Ovary (tissue), 9 donors: ENCODE measurements around the gene MAP4K2. TPM values are rescaled to one million over a fixed set of nuclear protein-coding genes. Genes with fewer than 3 reads are reported as not detected.

Source experiments
- DNase-seq, 5 donors: peaks; one replicate each; pipeline ENCODE4 v3.0.0-alpha.2; 2019 to 2020
- H3K27ac ChIP-seq, 2 donors: fragments of 200-600 bp; one replicate each; pipeline versions ENCODE4 v1.5.1 to v1.8.0; 2019 to 2022
- H3K27me3 ChIP-seq: fragments of 200-600 bp; one replicate; pipeline ENCODE4 v1.8.0; 2022
- H3K36me3 ChIP-seq: fragments of 200-600 bp; sonication (generic); one replicate; pipeline ENCODE4 v1.5.1; 2019
- H3K4me1 ChIP-seq: one replicate; pipeline ENCODE4 v1.8.1; 2013; ENCODE audit warnings: mild to moderate bottlenecking, moderate library complexity; ENCODE audit not compliant: insufficient read depth
- H3K4me3 ChIP-seq: fragments of 200-600 bp; sonication (generic); one replicate; pipeline ENCODE4 v1.5.1; 2017
- H3K9me3 ChIP-seq, 2 donors: fragments of 200-600 bp in 1 of 2; sonication (generic) in 1 of 2; one replicate each; pipeline versions ENCODE4 v1.5.1 to v1.8.1; 2013 to 2019; ENCODE audit warnings: mild to moderate bottlenecking in 1 of 2, moderate library complexity in 1 of 2
- CTCF ChIP-seq, 3 donors: fragments of 450-650 bp in 2 of 3; fragments of 200-600 bp in 1 of 3; IDR thresholded peaks; one replicate each; pipeline versions ENCODE4 v1.5.1 to v1.8.0; 2016 to 2022; ENCODE audit warnings: antibody characterized with exemption in 3 of 3, mild to moderate bottlenecking in 1 of 3
- EP300 ChIP-seq: sonication (generic); formaldehyde crosslinking; IDR thresholded peaks from one replicate; pipeline ENCODE4 v1.6.1; 2017; ENCODE audit warnings: antibody characterized with exemption
- POLR2A ChIP-seq: fragments of 450-650 bp; IDR thresholded peaks from one replicate; pipeline ENCODE4 v1.6.1; 2017; ENCODE audit warnings: antibody characterized with exemption, mild to moderate bottlenecking, moderate library complexity
- WGBS, 3 donors: extraction: QIAGEN DNeasy Blood & Tissue Kit in 1 of 3; methylation state at CpG; one replicate each; pipeline versions ENCODE4 v1.1.5 to v1.1.7; 2013 to 2017; 5-methylcytosine and 5-hydroxymethylcytosine counted together
- intact Hi-C, 4 donors: fragments of 100-400 bp; cut with DNase I; formaldehyde crosslinking; loops; one replicate each; pipeline versions ENCODE4 v1.11.0 to v1.15.1; 2022 to 2023
- polyA plus RNA-seq, 2 donors: library from polyadenylated mRNA; stranded (reverse); fragments of 200-250 nt in 1 of 2; fragments of 350-450 nt in 1 of 2; fragmentation: Illumina TruSeq in 1 of 2; extraction: RNeasy Lipid Tissue Mini Kit (QIAGEN cat#74804) in 1 of 2; gene quantifications; one replicate each; pipeline ENCODE4 v1.2.3, GENCODE V29; 2013 to 2014
- total RNA-seq, 7 donors: library from RNA; depleted of rRNA in 2 of 7; stranded (reverse); fragments of >200 nt in 2 of 7; fragmentation: NEBNext Ultra II Directional in 3 of 7; extraction: Animal tissue kit (Norgen Biotek cat#: 25700) in 3 of 7; gene quantifications; one replicate each; pipeline versions ENCODE4 v1.1.0 to v1.2.4, GENCODE V29; 2016 to 2023
- donor health status: DM: no; HTN: no; CAD: no; lungs with moderate emphysema.
- donor health status: DM: no; HTN: no; CAD: no.
- donor health status: Bipolar disorder and iron deficiency.
- donor health status: DM: yes; HTN: yes; CAD: no.
- donor health status: DM: no; HTN: no; CAD: no.
- donor health status: DM: yes; HTN: yes; CAD: no.

MAP4K2 gene
- total and polyA plus RNA-seq, 9 donors, result 2.3 to 15.5 (median 11.4) TPM

DNA sequence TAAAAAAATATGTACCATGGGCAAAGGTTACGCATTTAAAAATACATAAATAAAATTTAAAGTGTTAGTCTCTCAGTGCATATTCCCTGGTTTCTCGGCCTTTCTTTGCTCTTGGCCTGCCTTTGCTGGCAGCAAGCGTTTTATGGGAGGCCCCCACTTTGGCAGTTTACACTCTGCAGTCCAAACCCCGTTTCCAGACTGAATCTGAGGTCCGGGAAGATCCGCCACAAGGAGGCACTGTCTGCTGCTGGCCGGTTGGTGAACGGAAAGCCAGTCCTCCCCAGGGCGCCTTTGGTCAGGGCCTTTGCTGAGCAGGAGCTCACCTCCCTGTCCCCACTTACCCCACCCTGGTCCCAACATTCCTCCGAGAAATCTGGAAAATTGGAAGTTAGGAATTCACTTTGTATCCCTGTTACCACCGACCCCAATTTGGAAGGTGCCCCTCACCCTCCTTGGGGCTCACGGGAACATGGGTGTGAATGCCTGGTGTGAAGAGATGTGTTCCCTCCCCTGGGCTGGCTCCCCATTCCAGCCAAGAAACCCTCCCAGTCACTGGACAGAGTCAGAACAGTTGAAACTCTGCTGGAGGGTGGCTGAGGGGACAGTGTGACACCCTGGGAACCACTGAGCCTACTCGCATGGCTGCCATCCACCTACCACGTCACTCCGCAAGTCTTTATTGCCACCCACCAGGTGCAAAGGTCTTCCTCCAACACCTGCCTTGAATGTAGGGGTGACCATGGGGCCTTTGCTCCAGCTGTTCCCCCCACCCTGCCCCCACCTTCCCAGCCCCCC is 15.3 kb downstream of the MAP4K2 start:
- 54 to 56% (median 54%) methylated on average over 15 of the region's 15 CpGs for WGBS, 3 donors
- H3K9me3 ChIP-seq, result no peaks in the 10 kb centered on the region
- H3K27me3 ChIP-seq, result no peaks in the 10 kb centered on the region
- no peak overlapping the region for H3K27ac ChIP-seq
- no peaks in the 10 kb centered on the region for H3K36me3 ChIP-seq
- no peak overlapping the region for H3K4me3 ChIP-seq
- H3K4me1 ChIP-seq, result no peaks in the 10 kb centered on the region
- peak in 4 of 5 donors; percentile 35 to 62 (median 46) for DNase-seq
- intact Hi-C loops, result no loop called here
- TF ChIP-seq POLR2A (no peak), EP300 (no peak), CTCF (IDR thresholded peaks at IDR 0.05) (peak in 2 of 3 donors; percentile 29 to 30)

GRCh38 chr11:64786308-64786707 is 16.7 kb downstream of the MAP4K2 start:
- intact Hi-C loops, result no loop called here
- H3K4me3 ChIP-seq, result no peak overlapping the region
- no peaks in the 10 kb centered on the region for H3K4me1 ChIP-seq
- peak in 3 of 5 donors; percentile 12 to 26 (median 23) for DNase-seq
- H3K9me3 ChIP-seq, result no peaks in the 10 kb centered on the region
- no peaks in the 10 kb centered on the region for H3K36me3 ChIP-seq
- H3K27ac ChIP-seq, result no peak overlapping the region
- TF ChIP-seq POLR2A (no peak), CTCF (IDR thresholded peaks at IDR 0.05) (no peak), EP300 (no peak)
- no peaks in the 10 kb centered on the region for H3K27me3 ChIP-seq
- 84 to 89% (median 87%) methylated on average over 10 of the region's 10 CpGs for WGBS, 3 donors

DNA sequence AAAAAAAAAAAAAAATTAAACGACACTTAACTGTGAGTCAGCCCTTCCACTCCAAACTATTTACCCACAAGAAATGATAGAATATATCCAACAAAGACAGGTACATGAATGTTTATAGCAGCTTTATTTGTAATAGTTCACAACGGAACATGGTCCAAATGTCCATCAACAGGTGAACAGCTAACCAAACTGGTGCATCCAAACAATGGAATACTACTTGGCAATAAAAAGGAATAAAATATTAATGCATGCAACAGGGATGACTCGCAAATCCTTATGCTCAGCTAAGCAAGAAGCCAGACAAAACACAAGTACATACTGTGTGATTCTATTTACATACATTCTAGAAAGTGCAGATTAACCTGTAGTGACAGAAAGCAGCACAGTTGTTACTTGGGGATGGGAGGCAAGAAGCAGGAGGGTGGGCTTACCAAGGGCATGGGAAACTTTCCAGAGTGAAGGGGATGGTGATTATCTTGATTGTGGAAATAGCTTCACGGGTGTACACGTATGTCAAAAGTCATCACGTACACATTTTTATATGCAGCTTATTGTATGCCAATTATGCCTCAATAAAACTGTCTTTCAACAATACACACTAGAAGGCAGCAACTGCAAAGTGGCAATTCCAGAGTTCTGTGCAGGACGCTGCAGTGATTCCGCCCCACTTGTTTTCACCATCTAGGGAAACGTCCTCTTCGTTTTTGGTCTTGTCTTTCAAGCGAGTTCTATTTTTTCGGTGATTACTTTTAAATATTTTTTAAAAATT is 18.0 kb downstream of the MAP4K2 start:
- TF ChIP-seq EP300 (no peak), CTCF (IDR thresholded peaks at IDR 0.05) (no peak), POLR2A (no peak)
- 80 to 85% (median 80%) methylated on average over 12 of the region's 12 CpGs for WGBS, 3 donors

DNA sequence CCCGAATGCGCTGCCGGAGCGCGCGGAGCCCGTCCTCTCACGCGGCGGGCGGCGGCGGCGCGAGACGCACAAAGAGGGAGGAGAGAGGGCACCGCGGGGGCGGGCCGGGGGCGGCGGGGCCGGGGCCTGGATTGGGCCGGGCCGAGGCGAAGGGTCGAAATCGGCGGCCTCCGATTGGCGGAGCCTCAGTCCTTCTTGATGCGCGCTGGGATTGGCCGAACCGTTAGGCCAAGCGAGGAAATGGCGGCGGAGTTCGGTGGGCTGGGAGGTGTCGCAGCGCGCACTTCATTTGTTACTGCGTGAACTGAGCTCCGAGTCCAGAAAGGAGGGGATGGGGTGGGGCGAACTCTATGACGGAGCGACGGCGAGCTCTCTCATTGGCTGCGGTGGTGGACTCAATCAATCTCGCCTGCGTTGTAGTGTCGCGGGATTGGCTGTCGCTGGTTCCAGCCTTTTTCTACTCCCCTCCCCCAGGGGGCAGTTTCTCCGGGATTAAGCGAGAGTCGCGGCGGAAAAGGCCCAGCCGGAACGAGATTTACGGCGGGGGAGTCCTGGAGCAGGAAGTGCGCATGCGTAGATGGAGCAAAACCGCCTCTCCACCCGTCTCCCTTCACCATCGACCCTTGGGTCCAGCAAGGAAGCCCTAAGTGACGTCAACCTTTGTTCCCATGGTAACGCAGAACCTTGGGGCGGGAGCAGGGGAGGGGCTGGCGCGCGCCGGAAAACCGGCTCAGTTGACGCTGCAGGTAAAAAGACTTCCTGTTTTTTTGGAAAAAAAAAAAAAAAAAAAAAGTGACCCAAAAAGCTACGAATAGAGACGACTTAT is 24.3 kb downstream of the MAP4K2 start, which contains the start of gene SF1:
SF1 (minus strand) TSS at position 70 of the 826 bp plus-strand sequence. CDS start 150 bp downstream, outside the sequence.
- Histone ChIP-seq H3K4me1 (peaks cover 7% of the 10 kb centered on the region), H3K27ac (peak within 1 kb of the TSS; percentile 96 to 100), H3K36me3 (no peaks in the 10 kb centered on the region), H3K27me3 (no peaks in the 10 kb centered on the region), H3K9me3 (no peaks in the 10 kb centered on the region), H3K4me3 (peak within 1 kb of the TSS; percentile 74)
- peak in 1 of 3 donors; percentile 50 for TF ChIP-seq CTCF (IDR thresholded peaks at IDR 0.05)
- TF ChIP-seq EP300, result peak; percentile 11
- peak; percentile 97 for TF ChIP-seq POLR2A
- WGBS, 3 donors, result 0 to 1% (median 1%) methylated on average over 57 to 80 of the region's 80 CpGs
- peak; percentile 98 to 99 (median 98) for DNase-seq
- intact Hi-C loops, result loop anchor here in 1 of 4 donors (5.0 kb wide), 1 partner anchor 36 kb away; the partner anchor contains the start of gene RASGRP2

More for the DNA sequence above, 18.0 kb downstream of the MAP4K2 start:
- intact Hi-C loops, result no loop called here
- H3K9me3 ChIP-seq, result no peaks in the 10 kb centered on the region
- H3K36me3 ChIP-seq, result no peaks in the 10 kb centered on the region
- H3K27me3 ChIP-seq, result no peaks in the 10 kb centered on the region
- no peaks in the 10 kb centered on the region for H3K4me1 ChIP-seq
- no peak overlapping the region for H3K4me3 ChIP-seq
- DNase-seq, result no peak
- H3K27ac ChIP-seq, result no peak overlapping the region
